ENCODE measurements around the gene RBM23.
"Not testable (repeated sequence)": the region's sequence is repeated elsewhere in the genome, so short reads cannot be mapped to it uniquely, and the experiment has no call there.

Gene RBM23

DNA sequence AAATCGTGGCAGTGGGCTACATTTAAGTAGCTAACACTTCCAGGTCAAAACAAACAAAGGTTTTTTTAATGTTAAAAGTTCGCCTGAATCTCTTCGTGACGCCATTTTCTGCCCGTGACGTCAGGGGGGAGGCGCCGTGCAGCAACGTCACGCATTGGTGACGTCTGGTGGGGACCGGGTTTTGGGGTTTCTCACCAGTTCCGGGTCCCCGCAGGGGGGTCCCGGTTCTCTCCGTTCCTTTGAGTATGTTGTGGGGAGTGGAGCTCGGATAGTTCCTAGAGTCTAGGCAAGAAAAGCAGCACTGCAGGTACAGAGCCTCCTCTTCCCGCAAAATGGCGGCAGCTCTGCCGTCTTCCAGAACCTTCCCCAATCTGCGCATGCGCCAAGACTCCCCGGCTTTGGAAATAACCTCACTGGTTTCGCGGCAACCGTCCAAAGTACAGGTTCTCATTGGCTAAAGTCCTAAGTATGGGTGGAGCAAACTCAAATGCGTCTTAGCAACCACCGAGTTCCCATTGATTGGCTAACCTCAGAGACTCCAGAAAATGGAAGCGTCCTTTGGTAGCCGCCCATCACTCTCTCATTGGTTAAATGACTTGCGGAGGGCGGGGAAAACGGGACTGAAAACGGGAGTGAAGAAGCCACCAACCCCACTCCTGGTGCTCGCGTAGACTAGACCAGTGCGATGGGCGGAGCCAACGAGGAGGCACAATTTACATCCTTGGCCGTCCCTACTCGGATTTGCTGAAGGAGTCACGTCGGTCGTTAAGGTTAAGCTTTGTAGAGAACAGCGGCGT, at the start of gene RBM23:
Gene RBM23, minus strand, starts transcription at position 346 of the 797 bp plus-strand sequence.
- peak; percentile 99 for DNase-seq

DNA sequence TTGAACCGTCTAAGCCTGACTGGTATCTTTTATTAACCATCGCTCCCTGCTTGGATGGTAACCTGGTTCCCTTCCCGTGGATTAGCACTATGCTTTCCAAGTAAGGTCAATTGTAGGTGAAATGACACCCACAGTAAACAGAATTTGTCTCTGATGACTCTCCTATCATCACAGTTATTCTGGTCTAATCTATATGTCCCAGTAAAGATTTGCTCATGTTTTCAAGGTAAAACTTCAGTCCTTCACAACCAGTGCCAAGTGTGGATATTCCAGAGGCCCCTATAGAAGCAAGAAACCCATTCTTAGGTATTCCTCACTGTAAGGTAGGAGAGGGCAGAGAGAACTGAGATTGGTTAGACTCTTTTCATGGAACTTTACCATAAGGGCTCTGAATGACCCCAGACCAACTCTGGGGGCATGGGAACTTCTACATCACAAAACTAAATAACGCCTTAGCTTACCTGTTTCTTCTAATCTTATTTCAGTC, 47.9 kb upstream of the RBM23 start:
- no peak for DNase-seq

DNA sequence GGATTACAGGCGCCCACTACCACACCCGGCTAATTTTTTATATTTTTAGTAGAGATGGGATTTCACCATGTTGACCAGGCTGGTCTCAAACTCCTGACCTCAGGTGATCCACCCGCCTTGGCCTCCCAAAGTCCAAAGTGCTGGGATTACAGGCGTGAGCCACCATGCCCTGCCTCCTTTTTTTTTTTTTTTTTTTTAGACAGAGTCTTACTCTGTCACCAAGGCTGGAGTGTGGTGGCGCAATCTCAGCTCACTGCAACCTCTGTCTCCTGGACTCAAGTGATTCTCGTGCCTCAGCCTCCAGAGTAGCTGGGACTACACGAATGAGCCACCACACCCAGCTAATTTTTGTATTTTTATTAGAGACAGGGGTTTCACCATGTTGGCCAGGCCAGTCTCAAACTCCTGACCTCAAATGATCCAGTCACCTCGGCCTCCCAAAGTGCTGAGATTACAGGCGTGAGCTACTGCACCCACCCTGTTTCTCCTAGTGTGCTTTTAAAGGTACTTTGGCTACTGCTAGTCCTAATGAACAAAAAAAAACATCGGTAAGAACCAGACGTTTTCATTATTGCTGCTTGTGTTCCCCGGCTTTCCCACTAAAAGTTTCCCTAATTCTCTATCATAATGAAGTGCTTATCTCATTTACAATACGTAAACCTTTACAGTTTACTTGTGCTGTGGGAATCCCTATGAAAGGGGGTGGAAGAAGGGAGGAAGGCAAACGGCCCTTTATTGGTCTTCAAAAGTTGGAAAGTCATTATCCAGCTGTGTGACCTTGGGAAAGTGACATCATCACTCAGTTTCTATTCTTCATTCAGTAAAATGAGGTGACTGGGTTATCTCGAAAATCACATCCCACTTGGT, 47.2 kb upstream of the RBM23 start:
- DNase-seq, result not testable (repeated sequence)

DNA sequence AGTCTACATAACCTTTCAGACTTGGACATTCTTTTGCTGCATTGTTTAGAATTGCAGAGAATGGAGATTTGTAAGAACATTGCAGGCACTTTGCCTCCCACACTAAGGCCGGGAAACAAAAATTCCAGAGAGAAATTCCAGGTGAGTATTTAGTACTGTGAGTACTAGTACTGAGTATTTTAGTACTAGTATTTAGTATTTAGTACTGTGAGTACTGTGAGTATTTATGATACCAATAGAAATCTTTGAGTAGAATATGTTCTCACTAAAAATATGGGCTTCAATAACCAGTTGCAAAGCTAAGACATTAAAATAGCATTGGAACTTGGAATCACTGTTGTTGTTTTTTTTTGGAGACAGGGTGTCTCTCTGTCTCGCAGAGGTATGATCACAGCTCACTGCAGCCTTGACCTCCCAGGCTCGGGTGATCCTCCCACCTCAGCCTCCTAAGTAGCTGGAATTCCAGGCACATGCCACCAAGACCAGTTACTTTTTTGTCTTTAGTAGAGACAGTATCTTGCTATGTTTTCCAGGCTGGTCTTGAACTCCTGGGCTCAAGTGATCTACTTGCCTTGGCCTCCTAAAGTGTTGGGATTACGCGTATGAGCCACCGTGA, 43.2 kb upstream of the RBM23 start:
- no peak for DNase-seq

DNA sequence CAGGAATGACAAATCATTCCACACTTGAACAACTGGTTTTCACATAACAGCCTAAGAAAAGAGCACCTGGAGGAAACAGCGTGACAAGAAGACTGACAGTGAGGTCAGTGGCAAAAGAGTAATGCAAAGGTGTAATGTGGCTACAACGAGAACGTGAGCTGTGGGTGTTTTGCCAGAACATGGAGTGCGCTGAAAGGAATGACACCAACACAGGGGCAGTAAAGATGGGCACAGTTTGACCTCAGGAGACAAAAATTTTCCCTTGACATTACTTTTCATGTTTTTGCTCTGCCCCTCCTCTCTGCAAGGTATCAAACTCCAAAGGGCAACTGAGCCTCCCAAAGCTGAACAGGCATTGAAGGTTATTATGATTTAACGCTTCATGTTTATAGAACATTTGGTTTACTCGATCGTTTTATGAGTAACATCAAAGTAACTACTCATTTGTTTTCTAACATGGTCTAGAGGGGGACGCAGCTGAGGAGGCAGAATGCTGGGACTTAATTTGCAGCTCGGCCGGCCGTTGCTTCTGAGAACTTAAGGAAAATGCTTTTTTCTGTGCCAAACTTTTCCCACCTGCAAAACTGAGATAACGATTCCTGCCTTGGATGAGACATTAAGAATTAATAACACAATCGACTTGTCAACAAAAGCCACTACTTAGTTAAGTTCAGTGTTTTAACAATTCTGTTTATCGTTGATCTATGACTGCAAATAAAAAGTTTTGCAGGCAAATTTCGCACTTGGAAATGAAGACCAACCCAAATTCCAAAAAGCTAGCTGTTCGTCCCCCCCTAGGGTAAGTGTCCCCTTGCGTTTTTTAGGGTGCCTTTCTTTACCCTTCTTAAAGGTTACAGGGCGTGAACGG, 37.0 kb upstream of the RBM23 start:
- no peak for DNase-seq

DNA sequence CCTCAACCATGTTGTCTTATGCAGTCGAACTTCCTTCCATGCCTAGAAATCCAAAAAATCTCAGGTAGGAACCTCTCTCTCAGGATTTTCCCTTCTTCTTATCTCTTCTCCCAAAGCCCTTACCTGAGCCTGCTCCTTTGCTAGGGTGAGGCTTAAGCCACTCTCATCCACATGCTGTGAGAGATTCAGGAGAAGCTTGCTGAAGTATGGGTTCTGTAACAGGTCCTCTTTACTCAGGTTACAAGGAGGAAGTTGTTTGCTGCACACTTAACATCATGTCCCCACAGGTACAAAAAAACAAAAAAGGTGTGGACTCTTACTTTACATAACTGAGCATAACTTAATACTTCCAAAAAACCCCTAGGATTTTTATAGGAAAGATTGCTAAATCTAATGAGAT, 33.5 kb upstream of the RBM23 start:
- DNase-seq, result no peak

DNA sequence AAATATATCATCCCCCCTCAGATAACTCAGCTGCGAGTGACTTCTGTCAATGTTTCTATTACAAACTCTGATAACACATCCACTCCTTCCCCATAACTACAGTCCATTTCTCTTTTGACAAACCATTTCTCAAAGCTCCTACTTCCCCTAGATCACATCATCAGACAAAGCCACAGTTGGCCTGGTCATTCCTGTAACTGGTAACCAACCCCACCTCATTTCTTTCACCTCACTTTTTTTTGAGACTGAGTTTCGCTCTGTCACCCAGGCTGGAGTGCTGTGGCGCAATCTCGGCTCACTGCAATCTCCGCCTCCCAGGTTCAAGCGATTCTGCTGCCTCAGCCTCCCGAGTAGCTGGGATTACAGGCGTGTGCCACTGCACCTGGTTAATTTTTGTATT, 32.8 kb upstream of the RBM23 start:
- not testable (repeated sequence) for DNase-seq

DNA sequence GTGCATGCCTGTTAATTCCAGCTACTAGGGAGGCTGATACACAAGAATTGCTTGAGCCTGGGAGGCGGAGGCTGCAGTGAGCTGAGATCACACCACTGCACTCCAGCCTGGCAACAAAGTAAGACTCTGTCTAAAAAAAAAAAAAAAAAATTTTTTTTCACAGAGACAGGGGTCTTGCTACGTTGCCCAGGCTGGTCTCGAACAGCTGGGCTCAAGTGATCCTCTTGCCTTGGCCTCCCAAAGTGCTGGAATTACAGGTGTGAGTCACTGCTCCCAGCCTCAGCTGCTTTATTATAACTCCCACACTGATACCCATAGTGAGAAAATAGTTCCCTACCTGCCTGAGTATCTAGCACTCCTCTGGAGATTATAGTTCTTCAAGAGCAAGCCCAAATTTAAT, 26.7 kb upstream of the RBM23 start:
- no peak for DNase-seq

DNA sequence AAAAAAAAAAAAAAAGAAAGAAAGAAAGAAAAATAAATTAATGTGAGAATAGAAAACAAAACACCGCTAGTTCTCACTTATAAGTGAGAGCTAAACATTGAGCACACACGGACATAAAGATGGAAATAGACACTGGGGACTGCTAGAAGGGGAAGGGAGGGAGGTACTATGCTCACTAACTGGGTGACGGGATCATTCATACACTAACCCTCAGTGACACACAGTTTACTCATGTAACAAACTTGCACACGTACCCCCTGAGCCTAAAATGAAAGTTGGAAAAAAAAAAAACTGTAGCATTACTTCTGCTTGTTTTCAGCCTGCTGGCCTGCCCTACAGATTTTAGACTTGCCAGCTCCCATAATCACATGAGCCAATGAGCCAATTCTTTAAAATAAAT, 20.7 kb upstream of the RBM23 start:
- no peak for DNase-seq

DNA sequence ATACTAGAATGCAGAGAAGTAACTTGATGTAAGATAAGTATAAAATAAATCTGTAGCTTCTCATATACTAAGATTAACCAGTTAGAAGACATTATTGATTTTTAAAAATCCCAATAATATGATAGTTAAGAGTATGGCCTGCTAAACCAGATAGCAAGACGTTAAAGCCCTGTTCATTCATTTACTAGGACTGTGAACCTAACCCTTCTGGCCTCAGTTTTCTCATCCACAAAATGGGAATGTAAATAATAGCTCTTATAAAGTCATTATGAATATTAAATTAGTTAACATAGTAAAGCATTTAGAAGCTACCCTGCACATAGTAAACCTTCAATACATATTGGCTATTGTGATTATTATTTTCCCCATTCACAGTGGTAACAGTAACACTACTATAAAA, 16.2 kb upstream of the RBM23 start:
- no peak for DNase-seq

DNA sequence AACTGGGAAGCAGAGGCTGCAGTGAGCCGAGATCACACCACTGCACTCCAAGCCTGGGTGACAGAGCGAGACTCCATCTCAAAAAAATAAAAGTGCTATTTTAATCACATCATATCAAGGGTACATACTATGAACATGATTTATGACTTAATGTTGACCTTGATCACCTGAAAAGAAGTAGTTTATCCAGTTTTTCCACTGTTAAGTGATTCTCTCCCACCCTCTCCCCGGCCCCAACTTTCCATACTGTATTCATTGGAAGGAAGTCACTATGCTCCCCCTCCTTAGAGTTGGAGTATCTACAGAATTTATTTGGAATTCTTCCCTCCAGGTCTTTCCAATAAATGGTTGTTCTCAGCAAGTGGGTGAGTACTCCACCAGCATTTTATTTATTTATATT, 13.2 kb upstream of the RBM23 start:
- no peak for DNase-seq

DNA sequence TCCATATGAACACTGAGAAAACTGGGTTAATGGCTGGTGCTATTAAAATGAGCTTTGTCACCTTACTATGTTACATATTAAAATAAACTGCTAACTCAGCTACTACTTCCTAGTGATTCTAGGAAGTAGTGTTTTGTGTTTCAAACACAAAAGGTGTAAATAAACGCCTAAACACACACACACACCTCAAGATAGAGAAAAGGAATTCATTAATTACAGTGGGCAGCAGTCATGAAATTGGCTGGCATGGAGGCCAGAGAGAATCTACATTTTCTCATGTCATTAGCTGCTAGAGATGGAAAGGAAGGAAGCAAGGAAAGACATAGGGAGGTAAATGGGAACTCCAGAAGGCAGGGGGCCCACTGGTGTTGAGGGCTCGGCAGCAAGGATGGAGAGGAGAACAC, 11.0 kb upstream of the RBM23 start:
- DNase-seq, result no peak

DNA sequence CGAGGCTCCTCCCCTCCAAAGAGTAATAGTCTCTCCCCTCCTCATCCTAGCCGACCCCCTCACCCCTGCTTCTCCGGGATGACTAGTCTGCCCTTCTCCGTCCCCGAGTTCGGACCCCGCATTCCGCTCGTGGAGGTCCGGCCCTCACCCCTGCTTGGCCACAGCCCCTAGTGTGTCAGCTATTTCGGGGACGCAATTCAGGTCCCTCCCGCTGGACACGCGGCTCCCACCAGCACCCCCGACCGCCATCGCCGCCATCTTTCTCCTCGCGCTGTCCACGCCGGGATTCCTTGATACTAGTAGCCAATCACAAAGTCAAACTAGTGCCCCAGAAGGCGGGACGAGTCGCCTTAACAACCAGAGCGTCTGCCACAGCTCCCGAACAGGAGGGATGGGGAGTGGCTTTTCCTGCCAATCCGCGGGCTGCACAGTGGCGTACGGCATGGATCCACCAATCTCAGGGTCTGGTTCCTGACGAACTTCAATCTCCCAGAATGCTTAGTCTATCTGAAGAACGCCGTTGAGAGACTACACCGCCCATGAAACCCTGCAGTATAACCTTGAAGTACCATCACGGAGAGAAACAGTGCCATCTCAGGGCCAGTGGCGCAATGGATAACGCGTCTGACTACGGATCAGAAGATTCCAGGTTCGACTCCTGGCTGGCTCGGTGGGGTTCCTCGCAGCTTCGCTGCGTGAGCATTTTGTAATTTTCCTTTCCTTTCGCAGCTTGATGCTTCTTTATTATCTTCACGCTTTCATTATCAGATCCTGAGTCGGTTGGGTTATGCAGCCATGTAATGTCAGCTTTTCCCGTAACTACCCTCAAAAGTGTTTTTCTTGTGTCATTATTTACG, 10.4 kb upstream of the RBM23 start, which contains the start of gene PRMT5:
Gene PRMT5, minus strand, starts transcription at position 273 of the 857 bp plus-strand sequence. Its CDS starts 15 bp downstream, at position 258.
- peak; percentile 98 for DNase-seq

DNA sequence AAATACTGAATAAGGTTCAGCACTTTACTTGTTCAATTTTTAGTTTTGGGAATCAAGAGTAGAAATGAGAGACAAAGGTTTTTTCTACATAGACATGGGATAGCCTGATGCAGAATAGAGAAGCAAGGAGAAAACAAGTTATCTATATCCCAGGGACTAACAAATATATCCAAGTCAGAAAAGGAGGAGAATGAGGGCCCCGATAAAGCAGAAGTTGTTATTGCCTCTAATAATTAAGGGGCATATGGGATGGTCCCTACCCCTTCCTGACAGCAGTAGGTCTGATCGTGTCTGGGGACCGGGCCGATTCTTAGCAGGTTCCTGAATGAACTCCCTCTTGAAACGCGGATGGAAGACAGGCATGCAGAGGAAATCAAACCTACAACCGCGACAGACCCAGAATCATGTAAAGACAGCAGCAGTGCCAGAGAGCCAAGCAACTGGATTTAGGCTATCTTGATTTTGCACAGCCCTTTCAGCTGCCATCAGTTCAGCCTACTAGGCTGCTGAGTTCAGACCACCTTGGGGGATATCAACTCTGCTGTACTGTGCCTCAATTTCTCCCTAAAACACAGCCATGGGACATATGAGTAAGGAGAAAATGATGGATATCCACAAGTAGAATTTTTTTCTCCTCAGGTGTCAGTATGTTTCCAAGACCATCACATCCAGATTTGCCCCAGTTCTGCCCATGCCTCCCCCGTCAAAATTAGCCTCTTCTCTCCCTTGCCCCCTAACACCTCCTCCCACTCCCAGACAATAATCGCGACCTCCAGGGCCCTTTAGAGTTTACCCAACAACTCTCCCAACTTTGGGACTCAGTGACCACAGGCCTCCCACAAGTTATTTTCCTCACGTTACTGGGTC, 9.5 kb upstream of the RBM23 start:
- DNase-seq, result no peak

DNA sequence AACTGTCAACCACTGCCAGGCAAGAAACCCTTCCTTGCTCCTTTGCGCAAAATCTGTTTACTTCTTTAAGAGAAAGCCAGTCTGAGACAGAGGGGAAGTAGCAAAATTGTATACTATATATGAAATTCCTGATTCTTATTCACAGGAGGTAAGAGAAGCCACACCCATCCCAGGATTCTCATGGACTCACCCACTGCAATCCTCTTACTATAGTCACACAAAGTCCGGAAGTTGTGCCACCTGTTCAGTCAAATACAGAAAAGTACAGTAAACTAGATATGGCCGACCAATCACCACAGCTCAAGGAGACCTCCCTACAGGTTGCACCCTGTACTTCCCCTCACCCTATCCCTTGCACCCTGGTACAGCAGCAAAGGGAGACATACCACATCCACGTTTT, 7.4 kb upstream of the RBM23 start:
- no peak for DNase-seq

DNA sequence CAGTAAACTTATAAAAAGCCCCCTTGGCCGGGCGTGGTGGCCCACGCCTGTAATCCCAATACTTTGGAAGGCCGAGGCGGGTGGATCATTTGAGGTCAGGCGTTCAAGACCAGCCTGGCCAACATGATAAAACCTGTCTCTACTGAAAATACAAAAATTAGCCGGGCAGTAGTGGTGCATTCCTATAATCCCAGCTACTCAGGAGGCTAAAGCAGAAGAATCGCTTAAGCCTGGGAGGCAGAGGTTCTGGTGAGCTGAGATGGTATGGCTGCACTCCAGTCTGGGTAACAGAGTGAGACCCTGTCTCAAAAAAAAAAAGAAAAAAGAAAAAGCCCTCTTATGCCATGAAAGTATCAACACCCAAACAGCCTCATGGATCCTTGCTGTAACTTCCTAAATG, 6.6 kb upstream of the RBM23 start:
- no peak for DNase-seq

DNA sequence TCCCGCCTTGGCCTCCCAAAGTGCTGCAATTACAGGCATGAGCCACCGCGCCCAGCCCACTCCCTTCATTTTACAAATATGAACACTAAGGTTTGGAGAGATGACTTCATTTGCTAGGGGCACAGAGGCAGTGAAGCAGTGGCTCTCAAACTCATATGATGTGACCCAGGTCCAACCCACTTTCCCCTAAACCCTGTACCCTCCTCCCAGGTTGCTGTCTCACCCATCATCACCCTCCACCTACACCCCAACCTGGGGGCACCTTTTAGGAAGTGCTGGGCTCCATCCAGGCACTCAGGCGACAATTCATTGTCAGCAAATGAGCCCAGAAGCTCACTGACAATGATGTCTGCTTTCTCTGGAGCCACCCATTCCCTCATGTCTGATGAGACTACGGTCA, 4.8 kb upstream of the RBM23 start:
- no peak for DNase-seq

DNA sequence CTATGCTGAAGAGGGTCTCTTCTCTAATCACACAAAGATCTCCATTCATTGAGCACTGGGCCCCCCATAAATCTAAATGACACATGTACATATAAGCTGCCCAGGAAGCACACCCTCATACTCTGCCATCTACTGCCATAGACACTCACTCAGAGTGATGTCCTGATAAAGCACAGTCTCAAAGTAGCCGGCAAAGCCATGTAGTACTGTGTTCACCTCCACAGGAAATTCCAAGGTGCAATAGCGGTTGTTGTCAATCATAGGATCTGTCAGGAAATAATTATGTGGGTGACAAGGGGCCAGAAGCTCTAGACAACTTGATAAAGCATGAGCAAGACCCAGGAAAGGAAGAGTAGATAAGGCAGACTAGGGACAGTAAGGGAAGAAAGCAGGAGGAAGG, 3.3 kb upstream of the RBM23 start:
- DNase-seq, result no peak

DNA sequence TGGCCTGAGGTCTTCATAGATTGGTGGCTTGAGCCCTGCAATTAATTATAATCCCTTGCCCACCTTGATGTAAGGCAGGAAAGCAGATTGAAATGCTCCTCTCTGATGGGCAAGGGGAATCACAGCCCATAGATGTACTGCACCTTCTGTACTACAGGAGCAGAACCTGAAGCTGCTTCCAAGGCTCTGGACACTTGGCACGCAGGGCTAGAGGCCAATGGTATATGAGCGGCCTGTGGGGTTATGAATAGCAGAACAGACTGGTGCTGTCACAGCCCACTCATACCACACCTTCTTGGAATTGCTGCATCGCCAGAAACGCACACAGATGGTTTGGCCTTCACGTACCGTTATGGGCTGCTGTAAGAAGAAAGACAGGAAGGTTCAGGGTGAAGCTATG, 1.7 kb upstream of the RBM23 start:
- no peak for DNase-seq

DNA sequence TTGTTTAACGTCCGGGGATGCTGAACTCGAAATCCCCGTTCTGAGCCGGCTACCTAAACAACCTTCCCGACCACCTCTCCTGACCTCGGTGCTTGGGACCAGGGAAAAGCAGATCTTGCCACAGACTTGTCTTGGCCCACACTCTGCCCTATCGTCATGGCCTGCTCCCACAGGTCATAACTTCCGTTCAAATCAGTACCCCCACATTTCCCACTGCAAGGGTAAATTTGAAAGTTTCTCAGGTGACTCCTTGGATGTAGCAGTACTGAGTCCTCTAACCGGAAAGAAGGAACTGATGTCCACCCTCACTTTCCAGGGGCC, 612 bp upstream of the RBM23 start:
- no peak for DNase-seq

All from NCI-H2081 treated with DMSO at 0.1 percent for 48 hours (cell line).